GM12878 (cell line): ENCODE results near the gene DLG2. TPM values are rescaled to one million over a fixed set of nuclear protein-coding genes. Genes with fewer than 3 reads are reported as not detected.

Source experiments
- ATAC-seq: fragments of 200-7000 bp; cut with Tn5 transposase; 3 replicates; pipeline ENCODE4 v1.9.1; 2020; ENCODE audit warnings: mild to moderate bottlenecking, moderate library complexity
- BruUV-seq: library from RNA; stranded (reverse); fragments of 400-500 nt; replicated peaks from 2 replicates; lab custom pipeline; 2021; lab: Mats Ljungman, UMichigan
- CTCF ChIA-PET: fragments of 300-600 bp; sonication (Branson Sonifier 250); formaldehyde crosslinking; extraction: SDS; loops from one replicate; lab custom pipeline; 2021; ENCODE audit warnings: inconsistent platforms; lab: Yijun Ruan, JAX
- POLR2A ChIA-PET: fragments of 350-600 bp; formaldehyde crosslinking; extraction: SDS; loops from one replicate; lab custom pipeline; 2021; ENCODE audit warnings: inconsistent platforms; lab: Charles Lee
- RAD21 ChIA-PET: fragments of 300-600 bp; sonication (Branson Sonifier 250); formaldehyde crosslinking; loops from one replicate; lab custom pipeline; 2023; ENCODE audit warnings: antibody characterized with exemption; ENCODE audit not compliant: unreplicated experiment; lab: Charles Lee
- SMC1A ChIA-PET: fragments of 300-600 bp; sonication (Branson Sonifier 250); formaldehyde crosslinking; loops from one replicate; lab custom pipeline; 2023; ENCODE audit not compliant: unreplicated experiment, uncharacterized antibody; lab: Charles Lee
- DNase-seq: peaks from one replicate; pipeline ENCODE4 v3.0.0-alpha.2; 2011; ENCODE audit warnings: low read depth, low spot score
- FAIRE-seq: peaks from 3 replicates; lab custom pipeline; 2011; peaks lifted over from hg19 to GRCh38; lab: Jason Lieb, UNC
- H2AFZ ChIP-seq: 2 replicates; pipeline ENCODE4 v1.6.0; 2011; ENCODE audit warnings: low read depth, low read length, control low read depth; ENCODE audit not compliant: control insufficient read depth
- H3K27ac ChIP-seq: 2 replicates; pipeline ENCODE4 v1.5.1; 2011; ENCODE audit warnings: control low read depth; ENCODE audit not compliant: control insufficient read depth, insufficient read depth
- H3K27me3 ChIP-seq, 2 experiments: replicated peaks in 1 of 2; 2 replicates each; pipeline versions ENCODE4 v1.6.0 to v1.6.1; 2011; ENCODE audit warnings: low read length in 1 of 2; ENCODE audit not compliant: control insufficient read depth in 2 of 2, insufficient read depth in 2 of 2
- H3K36me3 ChIP-seq, 2 experiments: 2 replicates each; pipeline ENCODE4 v1.5.1; 2011; ENCODE audit warnings: low read length in 1 of 2; ENCODE audit not compliant: control insufficient read depth in 2 of 2, insufficient read depth in 2 of 2
- H3K4me1 ChIP-seq: 2 replicates; pipeline ENCODE4 v1.6.1; 2011; ENCODE audit warnings: mild to moderate bottlenecking, low read length, moderate library complexity, mixed read lengths; ENCODE audit not compliant: control insufficient read depth, insufficient read depth
- H3K4me2 ChIP-seq: 2 replicates; pipeline ENCODE4 v1.6.0; 2011; ENCODE audit warnings: control low read depth; ENCODE audit not compliant: control insufficient read depth, insufficient read depth
- H3K4me3 ChIP-seq: fragments of 200-600 bp; sonication (generic); 2 replicates; pipeline ENCODE4 v1.5.1; 2016
- H3K79me2 ChIP-seq: 2 replicates; pipeline ENCODE4 v1.6.0; 2011; ENCODE audit warnings: low read length; ENCODE audit not compliant: control insufficient read depth, insufficient read depth
- H3K9ac ChIP-seq: 2 replicates; pipeline ENCODE4 v1.8.0; 2011; ENCODE audit warnings: low read length, control low read depth, mixed read lengths; ENCODE audit not compliant: control insufficient read depth, insufficient read depth
- H3K9me3 ChIP-seq: replicated peaks from 3 replicates; pipeline ENCODE4 v1.5.1; 2011; ENCODE audit warnings: mild to moderate bottlenecking, low read length; ENCODE audit not compliant: control insufficient read depth, insufficient read depth
- H4K20me1 ChIP-seq: 2 replicates; pipeline ENCODE4 v1.6.0; 2011; ENCODE audit not compliant: control insufficient read depth, insufficient read depth
- CBX3 ChIP-seq: fragments of 200-600 bp; sonication (generic); IDR thresholded peaks from 2 replicates; pipeline ENCODE4 v1.6.1; 2016; ENCODE audit warnings: low read depth, borderline replicate concordance
- CREB1 ChIP-seq: IDR thresholded peaks from 2 replicates; pipeline ENCODE4 v1.6.1; 2012; ENCODE audit warnings: low read depth, mild to moderate bottlenecking, inconsistent platforms
- E4F1 ChIP-seq: fragments of 450-650 bp; IDR thresholded peaks from 2 replicates; pipeline ENCODE4 v1.6.1; 2018; ENCODE audit warnings: borderline replicate concordance, mild to moderate bottlenecking; ENCODE audit not compliant: partially characterized antibody
- EGR1 ChIP-seq, 2 experiments: IDR thresholded peaks; 1 replicate in 1 of 2; 2 replicates in 1 of 2; pipeline ENCODE4 v1.6.1; 2011 to 2012; ENCODE audit warnings: low read depth in 2 of 2, low read length in 2 of 2, borderline replicate concordance in 1 of 2, mild to moderate bottlenecking in 1 of 2, moderate library complexity in 1 of 2
- HDAC2 ChIP-seq: fragments of 200-600 bp; sonication (generic); IDR thresholded peaks from 2 replicates; pipeline ENCODE4 v1.6.1; 2017
- MYB ChIP-seq: fragments of 150-350 bp; IDR thresholded peaks from 2 replicates; pipeline ENCODE4 v1.6.1; 2014; ENCODE audit warnings: mild to moderate bottlenecking, low read depth, low read length, borderline replicate concordance
- NR2F1 ChIP-seq: fragments of 450-650 bp; conservative IDR thresholded peaks from 2 replicates; pipeline ENCODE4 v1.6.1; 2017; ENCODE audit warnings: mild to moderate bottlenecking
- NRF1 ChIP-seq: conservative IDR thresholded peaks from 2 replicates; pipeline ENCODE4 v1.6.1; 2011; ENCODE audit warnings: mild to moderate bottlenecking, low read depth, low read length, improper control_type of control experiment
- PML ChIP-seq: IDR thresholded peaks from 2 replicates; pipeline ENCODE4 v1.6.1; 2012; ENCODE audit warnings: low read length, inconsistent platforms
- POLR2AphosphoS5 ChIP-seq: IDR thresholded peaks from 2 replicates; pipeline ENCODE4 v1.6.1; 2011; ENCODE audit warnings: mild to moderate bottlenecking, low read length, inconsistent platforms
- RB1 ChIP-seq: fragments of 450-650 bp; formaldehyde crosslinking; IDR thresholded peaks from 2 replicates; pipeline ENCODE4 v1.6.1; 2017; ENCODE audit warnings: mild to moderate bottlenecking, borderline replicate concordance
- SREBF2 ChIP-seq: IDR thresholded peaks from 2 replicates; pipeline ENCODE4 v1.6.1; 2012; ENCODE audit warnings: mild to moderate bottlenecking, low read length
- SRF ChIP-seq, 2 experiments: IDR thresholded peaks; 2 replicates each; pipeline ENCODE4 v1.6.1; 2011; ENCODE audit warnings: low read depth in 2 of 2, low read length in 2 of 2, mild to moderate bottlenecking in 1 of 2, moderate library complexity in 1 of 2
- TAF1 ChIP-seq: IDR thresholded peaks from 2 replicates; pipeline ENCODE4 v1.6.1; 2011; ENCODE audit warnings: mild to moderate bottlenecking, low read depth, low read length, borderline replicate concordance
- TCF12 ChIP-seq: IDR thresholded peaks from 2 replicates; pipeline ENCODE4 v1.6.1; 2011; ENCODE audit warnings: low read depth, mild to moderate bottlenecking, low read length
- ZNF384 ChIP-seq: IDR thresholded peaks from 2 replicates; pipeline ENCODE4 v1.6.1; 2012; ENCODE audit warnings: low read depth, mild to moderate bottlenecking, low read length, improper control_type of control experiment, borderline replicate concordance
- WGBS: methylation state at CpG from one replicate; pipeline ENCODE4 v1.1.6; 2016; ENCODE audit warnings: low lambda C conversion rate; ENCODE audit not compliant: insufficient replicate concordance, insufficient coverage; ENCODE audit errors: missing lambda C conversion rate; 5-methylcytosine and 5-hydroxymethylcytosine counted together
- in situ Hi-C: fragments of 300-500 bp; cut with MboI; formaldehyde crosslinking; loops from 9 replicates; pipeline ENCODE4 v1.14.3; 2018; ENCODE audit warnings: mixed read lengths
- intact Hi-C: fragments of 100-400 bp; cut with micrococcal nuclease; formaldehyde crosslinking; loops from one replicate; pipeline ENCODE4 v1.14.2; 2022; ENCODE audit not compliant: unreplicated experiment
- polyA plus RNA-seq, 11 experiments: library from polyadenylated mRNA; depleted of rRNA in 4 of 11; unstranded in 6 of 11; stranded (reverse) in 5 of 11; fragments of >200 nt; fragmentation: Nextera tagmentation in 4 of 11; fragmentation: Illumina TruSeq in 1 of 11; extraction: Ambion mirVana in 4 of 11; extraction: Trizol in 1 of 11; gene quantifications; 1 replicate in 1 of 11; 2 replicates in 10 of 11; pipeline versions ENCODE4 v1.2.1 to v1.2.3, GENCODE V29; 2011 to 2016; ENCODE audit warnings: inconsistent platforms in 2 of 11, missing spikeins in 2 of 11, low read depth in 1 of 11
- total RNA-seq, 4 experiments: library from RNA; depleted of rRNA in 3 of 4; stranded (reverse); fragments of >200 nt in 3 of 4; fragmentation: Illumina TruSeq in 1 of 4; extraction: Trizol in 1 of 4; gene quantifications; 2 replicates each; pipeline versions ENCODE4 v1.2.1 to v1.2.3, GENCODE V29; 2013 to 2021

The DLG2 gene
- total and polyA plus RNA-seq, 10 of the 15 experiments (the other 5 are each of a cell fraction or from before 2014, with no cell fraction given) = 0.09 to 0.98 (median 0.35) TPM

DNA sequence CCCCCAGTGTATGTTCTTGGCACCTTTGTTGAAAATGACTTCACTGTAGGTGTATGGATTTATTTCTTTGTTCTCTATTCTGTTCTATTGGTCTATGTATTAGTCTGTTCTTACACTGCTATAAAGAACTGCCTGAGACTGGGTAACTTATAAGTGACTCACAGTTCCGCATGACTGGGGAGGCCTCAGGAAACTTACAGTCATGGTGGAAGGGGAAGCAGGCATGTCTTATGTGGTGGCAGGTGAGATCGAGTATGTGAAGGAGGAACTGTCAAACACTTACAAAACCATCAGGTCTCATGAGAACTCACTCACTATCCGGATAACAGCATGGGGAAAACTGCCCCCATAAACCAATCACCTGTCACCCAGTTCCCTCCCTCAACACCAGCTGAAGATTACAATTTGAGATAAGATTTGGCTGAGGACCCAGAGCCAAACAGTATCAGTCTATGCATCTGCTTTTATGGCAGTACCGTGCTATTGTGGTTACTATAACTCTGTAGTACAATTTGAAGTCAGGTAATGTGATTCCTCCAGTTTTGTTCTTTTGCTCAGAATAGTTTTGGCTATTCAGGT, 836.2 kb downstream of the DLG2 start:
- ChIA-PET RAD21 (no interaction called here), CTCF (no interaction called here), SMC1A (no interaction called here), POLR2A (no interaction called here)
- no peaks in the 10 kb centered on the region for H3K79me2 ChIP-seq
- no peak overlapping the region for H3K4me3 ChIP-seq
- FAIRE-seq = no peak
- H2AFZ ChIP-seq = no peak overlapping the region
- ATAC-seq = peak; percentile 42; the same call in 1 of the 3 replicates
- no peak for TF ChIP-seq TCF12
- TF ChIP-seq MYB = no peak
- no peak for TF ChIP-seq EGR1 (IDR thresholded peaks at IDR 0.05; ENCODE audit: borderline replicate concordance in 1 of 2, low read depth in 2 of 2, low read length in 2 of 2)
- TF ChIP-seq TAF1 = no peak
- no peak for TF ChIP-seq NRF1
- TF ChIP-seq NR2F1 = no peak
- no peak for TF ChIP-seq PML
- no peak for TF ChIP-seq ZNF384
- no peak for TF ChIP-seq RB1
- no peak for TF ChIP-seq POLR2AphosphoS5
- TF ChIP-seq CBX3 = no peak
- no peak for TF ChIP-seq SREBF2
- TF ChIP-seq CREB1 = no peak
- TF ChIP-seq E4F1 = no peak
- TF ChIP-seq SRF (IDR thresholded peaks at IDR 0.05; ENCODE audit: low read depth in 2 of 2, low read length in 2 of 2) = no peak
- TF ChIP-seq HDAC2 = no peak
- H3K27ac ChIP-seq = no peak overlapping the region
- H3K9ac ChIP-seq = no peak overlapping the region
- no peaks in the 10 kb centered on the region for H3K9me3 ChIP-seq
- no peaks in the 10 kb centered on the region for H4K20me1 ChIP-seq
- H3K36me3 ChIP-seq = no peaks in the 10 kb centered on the region
- intact Hi-C loops = no loop called here
- H3K4me1 ChIP-seq = no peaks in the 10 kb centered on the region
- 2% methylated on average over 4 of the region's 4 CpGs for WGBS
- no peak overlapping the region for H3K4me2 ChIP-seq
- DNase-seq = no peak
- in situ Hi-C loops = no loop called here
- BruUV-seq = no TSS peak
- no peaks in the 10 kb centered on the region for H3K27me3 ChIP-seq
